HG02884 (cell line): ENCODE results near the gene SERF1B.
"Not testable (repeated sequence)": the region's sequence is repeated elsewhere in the genome, so short reads cannot be mapped to it uniquely, and the experiment has no call there.

Source experiments
- ATAC-seq: cut with Tn5 transposase; IDR thresholded peaks from one replicate; pipeline ENCODE4 v1.9.1; 2021; ENCODE audit warnings: mild to moderate bottlenecking, moderate library complexity; ENCODE audit not compliant: unreplicated experiment

The SERF1B gene

GRCh38 chr5:70025106-70025844, at the start of gene SERF1B:
Gene SERF1B, plus strand, starts transcription at chr5:70025251. Its CDS starts 201 bp downstream, at chr5:70025452.
- ATAC-seq, result peak; percentile 88

DNA sequence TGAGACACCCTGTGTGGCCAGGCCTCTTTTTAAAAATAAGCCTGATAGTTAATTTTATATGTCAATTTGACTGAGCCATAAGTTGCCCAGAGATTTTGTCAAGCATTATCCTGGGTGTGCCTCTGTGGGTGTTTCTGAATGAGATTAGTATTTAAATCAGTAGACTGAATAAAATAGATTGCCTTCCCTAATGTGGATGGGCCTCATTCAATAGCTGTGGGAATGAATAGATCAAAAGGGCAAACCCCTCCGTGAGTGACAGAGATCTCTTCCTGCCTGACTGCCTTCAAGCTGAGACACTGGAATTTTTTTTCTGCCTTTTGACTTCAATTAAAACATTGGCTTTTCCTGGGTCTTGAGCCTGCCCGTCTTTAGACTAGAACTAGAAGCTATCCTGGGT, 33.3 kb upstream of the SERF1B start:
- not testable (repeated sequence) for ATAC-seq

GRCh38 chr5:69995535-69995934, 29.5 kb upstream of the SERF1B start:
- ATAC-seq, result not testable (repeated sequence)

DNA sequence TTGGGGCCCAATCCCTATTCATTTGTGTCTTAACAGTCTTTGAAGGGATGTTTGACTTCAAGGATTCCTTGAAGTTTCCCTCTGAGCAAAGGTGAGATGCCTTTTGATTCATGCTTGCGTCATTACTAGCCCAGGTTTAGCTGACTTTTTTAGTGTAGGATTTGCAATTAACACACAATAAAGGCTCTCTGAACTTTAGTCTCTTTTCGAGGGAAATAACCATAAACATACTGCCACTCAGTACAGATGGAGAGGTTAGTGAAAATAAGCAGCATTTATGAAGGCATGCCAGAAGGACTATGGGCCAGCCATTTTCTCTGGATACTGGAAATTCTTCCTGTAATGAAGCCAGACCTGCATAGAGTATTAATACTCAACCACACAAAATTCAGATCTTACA, 4.4 kb upstream of the SERF1B start:
- not testable (repeated sequence) for ATAC-seq

DNA sequence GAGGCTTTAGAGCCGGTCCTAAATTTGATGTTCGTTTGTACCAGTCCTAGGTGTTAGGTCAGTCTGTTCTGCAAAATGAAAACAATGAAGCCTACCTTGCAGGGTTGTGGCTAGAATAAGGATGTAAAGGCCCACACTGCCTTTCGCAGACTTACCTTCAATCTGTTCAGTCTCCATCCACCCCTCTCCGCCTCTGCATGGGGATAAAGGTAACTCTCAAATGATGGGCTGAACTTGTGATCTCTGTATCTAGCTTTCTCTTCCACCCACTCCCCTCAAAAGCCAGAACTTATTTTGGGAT, 744 bp downstream of the SERF1B start:
- peak; percentile 20 for ATAC-seq

DNA sequence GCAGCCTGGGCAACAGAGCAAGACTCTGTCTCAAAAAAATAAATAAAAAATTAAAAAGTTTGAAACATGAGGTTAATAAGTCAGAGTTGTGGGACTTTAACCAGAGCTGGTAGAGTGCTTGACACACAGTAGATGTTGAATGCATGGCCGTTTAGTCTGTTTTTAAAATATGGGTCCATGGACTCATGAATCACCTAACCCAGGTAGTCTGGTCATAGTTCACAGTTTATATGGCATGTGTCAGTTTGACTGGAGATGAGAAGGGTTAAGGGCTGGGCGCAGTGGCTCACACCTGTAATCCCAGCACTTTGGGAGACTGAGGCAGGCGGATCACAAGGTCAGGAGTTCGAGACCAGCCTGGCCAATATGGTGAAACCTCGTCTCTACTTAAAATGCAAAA, 6.2 kb downstream of the SERF1B start:
- ATAC-seq, result not testable (repeated sequence)

DNA sequence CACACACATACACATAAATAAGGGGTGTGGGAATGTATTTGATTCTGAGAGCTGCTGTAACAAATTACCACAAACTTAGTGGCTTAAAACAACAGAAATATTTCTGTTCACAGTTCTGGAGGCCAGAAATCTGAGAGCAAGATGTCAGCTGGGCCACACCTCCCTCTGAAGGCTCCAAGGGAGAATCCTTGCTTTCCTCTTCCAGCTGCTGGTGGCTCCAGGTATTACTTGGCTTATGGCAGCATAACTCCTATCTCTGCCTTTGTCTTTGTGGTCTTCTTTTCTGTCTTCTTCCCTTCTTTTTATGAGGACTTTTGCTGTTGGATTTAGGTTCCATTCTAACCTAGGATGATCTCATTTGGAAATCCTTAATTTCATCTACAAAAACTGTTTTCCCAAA, 16.4 kb downstream of the SERF1B start:
- not testable (repeated sequence) for ATAC-seq

DNA sequence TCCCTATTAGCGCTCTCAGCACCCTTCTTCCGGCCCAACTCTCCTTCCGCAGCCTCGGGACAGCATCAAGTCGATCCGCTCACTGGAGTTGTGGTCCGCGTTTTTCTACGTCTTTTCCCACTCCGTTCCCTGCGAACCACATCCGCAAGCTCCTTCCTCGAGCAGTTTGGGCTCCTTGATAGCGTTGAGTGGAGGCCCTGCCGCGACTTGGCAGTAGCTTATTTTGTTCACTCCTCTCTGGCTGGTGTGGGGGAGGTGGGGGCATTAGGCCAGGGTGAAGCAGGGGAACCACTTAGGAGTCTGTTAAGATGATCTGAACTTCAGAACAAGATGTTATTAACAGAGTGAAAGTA, 24.7 kb downstream of the SERF1B start:
- peak; percentile 22 for ATAC-seq

GRCh38 chr5:70056289-70056942, 31.4 kb downstream of the SERF1B start:
- ATAC-seq, result not testable (repeated sequence)

GRCh38 chr5:70057140-70057539, 32.1 kb downstream of the SERF1B start:
- not testable (repeated sequence) for ATAC-seq

GRCh38 chr5:70077632-70078031, 52.6 kb downstream of the SERF1B start:
- ATAC-seq, result not testable (repeated sequence)

GRCh38 chr5:70088907-70089464, 63.9 kb downstream of the SERF1B start:
- ATAC-seq, result not testable (repeated sequence)

DNA sequence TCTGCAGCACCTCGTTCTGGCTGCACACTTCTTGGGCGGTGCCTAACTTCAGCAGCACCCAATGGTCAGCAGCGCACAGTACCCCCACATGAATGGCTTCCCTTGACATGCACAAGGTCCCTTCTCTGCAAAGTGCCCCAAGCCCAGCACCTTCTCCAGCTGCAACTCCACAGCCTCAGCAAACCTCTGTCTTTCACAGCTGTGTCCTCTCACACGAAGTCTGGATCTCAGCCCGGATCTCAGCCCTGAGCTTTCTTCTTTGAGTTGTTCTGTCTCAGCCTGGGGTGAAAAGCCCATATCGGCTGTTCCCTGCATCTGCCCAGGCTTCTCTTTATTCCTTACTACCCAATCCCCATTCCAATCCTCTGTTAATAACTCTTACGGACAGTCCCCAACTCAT, 66.7 kb downstream of the SERF1B start:
- ATAC-seq, result not testable (repeated sequence)
